ENCODE results near the gene PGAP2. TPM values are rescaled to one million over a fixed set of nuclear protein-coding genes. Genes with fewer than 3 reads are reported as not detected.
"Not testable (repeated sequence)": the region's sequence is repeated elsewhere in the genome, so short reads cannot be mapped to it uniquely, and the experiment has no call there.

The PGAP2 gene
- total RNA-seq (10 to 100 TPM; 22.5 to 28.2 (median 24.6) TPM), total RNA-seq (8.1 to 24.8 (median 15.0) reads per million in 29 experiments)
- total RNA-seq (2013): 12.2 TPM

- Histone ChIP-seq H3K4me3 (ENCODE audit: control insufficient read depth in 1 of 2, extremely low read depth in 1 of 2, low read length in 1 of 2) (peak within 1 kb of the TSS; percentile 86 to 89), H3K36me3 (ENCODE audit: control insufficient read depth in 2 of 2, extremely low read depth in 1 of 2, insufficient read depth in 1 of 2, low read length in 1 of 2) (no peaks in the 10 kb centered on the region), H3K27ac (ENCODE audit: low read length) (peak within 1 kb of the TSS; percentile 56), H3K9me3 (no peaks in the 10 kb centered on the region), H3K27me3 (replicated peaks in 1 of 2; ENCODE audit: control insufficient read depth in 2 of 2, extremely low read depth in 1 of 2, insufficient read depth in 2 of 2, low read length in 1 of 2) (no peaks in the 10 kb centered on the region), H3K4me1 (ENCODE audit: control insufficient read depth in 1 of 2, extremely low read depth in 1 of 2, insufficient read depth in 2 of 2, low read length in 2 of 2) (peaks cover 0 to 16% of the 10 kb centered on the region in 2 experiments)
- no peaks in the 10 kb centered on the region for H3K27me3 Mint-ChIP-seq
- peak within 1 kb of the TSS; percentile 91 to 93 for H3K27ac Mint-ChIP-seq
- ChIA-PET CTCF (interaction anchor here (0.6 to 3.6 kb wide), 20 partner anchors 10 to 1892 kb away, joined by 3 to 25 read pairs (median 5); partner anchors contain the start of gene RHOG (in 1 of the 2)), POLR2A (interaction anchor here (0.6 to 0.9 kb wide), 4 partner anchors 10 to 33 kb away, joined by 3 to 7 read pairs (median 5); partner anchors contain the start of gene NUP98 (in 1 of the 2))
- peak within 1 kb of the TSS; percentile 94 to 99 (median 98) for H3K4me3 Mint-ChIP-seq
- ATAC-seq (replicated peaks in 1 of 4) (peak; percentile 76 to 81 (median 77)), DNase-seq (peak; percentile 20 to 74 (median 42))
- peaks cover 16 to 20% (median 17%) of the 10 kb centered on the region in 3 donors for H3K4me1 Mint-ChIP-seq
- H3K9me3 Mint-ChIP-seq: no peaks in the 10 kb centered on the region
- H3K36me3 Mint-ChIP-seq: no peaks in the 10 kb centered on the region
- WGBS (ENCODE audit: insufficient coverage): 2% methylated on average over 50 of the region's 55 CpGs
Observed at GRCh38 chr11:3807909-3808860, at the start of gene PGAP2. PGAP2 (plus strand) TSS chr11:3808560; CDS start chr11:3811260, 2,700 bp downstream.

- CTCF ChIA-PET: no interaction called here
- H3K36me3 Mint-ChIP-seq: peaks cover 55% of the 10 kb centered on the region
Observed at GRCh38 chr11:3764266-3764665, 44.1 kb upstream of the PGAP2 start.

GRCh38 chr11:3766836-3767235, 41.5 kb upstream of the PGAP2 start:
- CTCF ChIA-PET; H3K27ac ChIP-seq (ENCODE audit: low read length); H3K9me3 Mint-ChIP-seq; ATAC-seq (replicated peaks in 1 of 4); H3K4me1 ChIP-seq (ENCODE audit: control insufficient read depth in 1 of 2, extremely low read depth in 1 of 2, insufficient read depth in 2 of 2, low read length in 2 of 2); H3K9me3 ChIP-seq; DNase-seq; H3K4me3 Mint-ChIP-seq; POLR2A ChIA-PET; H3K27me3 ChIP-seq (replicated peaks in 1 of 2; ENCODE audit: control insufficient read depth in 2 of 2, extremely low read depth in 1 of 2, insufficient read depth in 2 of 2, low read length in 1 of 2); H3K27me3 Mint-ChIP-seq; H3K4me1 Mint-ChIP-seq; H3K27ac Mint-ChIP-seq; H3K4me3 ChIP-seq (ENCODE audit: control insufficient read depth in 1 of 2, extremely low read depth in 1 of 2, low read length in 1 of 2): not testable (repeated sequence)
- 100% methylated on average over 8 of the region's 9 CpGs for WGBS (ENCODE audit: insufficient coverage)
- H3K36me3 ChIP-seq (ENCODE audit: control insufficient read depth in 2 of 2, extremely low read depth in 1 of 2, insufficient read depth in 1 of 2, low read length in 1 of 2): peaks cover 16 to 91% of the 10 kb centered on the region in 2 donors
- H3K36me3 Mint-ChIP-seq: peaks cover 57% of the 10 kb centered on the region

More at GRCh38 chr11:3764266-3764665, 44.1 kb upstream of the PGAP2 start:
- Mint-ChIP-seq H3K4me1 (no peaks in the 10 kb centered on the region), H3K27me3 (no peaks in the 10 kb centered on the region), H3K9me3 (no peaks in the 10 kb centered on the region), H3K4me3 (no peak overlapping the region), H3K27ac (no peak overlapping the region)
- no peak overlapping the region for H3K4me3 ChIP-seq (ENCODE audit: control insufficient read depth in 1 of 2, extremely low read depth in 1 of 2, low read length in 1 of 2)
- no peak overlapping the region for H3K27ac ChIP-seq (ENCODE audit: low read length)
- peaks cover 12 to 89% of the 10 kb centered on the region in 2 donors for H3K36me3 ChIP-seq (ENCODE audit: control insufficient read depth in 2 of 2, extremely low read depth in 1 of 2, insufficient read depth in 1 of 2, low read length in 1 of 2)
- no peaks in the 10 kb centered on the region for H3K9me3 ChIP-seq
- no peaks in the 10 kb centered on the region for H3K4me1 ChIP-seq (ENCODE audit: control insufficient read depth in 1 of 2, extremely low read depth in 1 of 2, insufficient read depth in 2 of 2, low read length in 2 of 2)
- H3K27me3 ChIP-seq (replicated peaks in 1 of 2; ENCODE audit: control insufficient read depth in 2 of 2, extremely low read depth in 1 of 2, insufficient read depth in 2 of 2, low read length in 1 of 2): no peaks in the 10 kb centered on the region
- DNase-seq: no peak
- 93% methylated on average over 2 of the region's 4 CpGs for WGBS (ENCODE audit: insufficient coverage)
- no peak for ATAC-seq (replicated peaks in 1 of 4)
- POLR2A ChIA-PET: no interaction called here

GRCh38 chr11:3767536-3767935, 40.8 kb upstream of the PGAP2 start:
- H3K9me3 Mint-ChIP-seq: no peaks in the 10 kb centered on the region
- no peak for ATAC-seq (replicated peaks in 1 of 4)
- ChIA-PET CTCF (interaction anchor here in 1 of 2 donors (0.6 kb wide), 1 partner anchor 191 kb away, joined by 6 read pairs; no protein-coding TSS in a partner anchor), POLR2A (interaction anchor here in 1 of 2 donors (1.2 kb wide), 1 partner anchor 29 kb away, joined by 4 read pairs; no protein-coding TSS in a partner anchor)
- no peaks in the 10 kb centered on the region for H3K27me3 Mint-ChIP-seq
- Histone ChIP-seq H3K9me3 (no peaks in the 10 kb centered on the region), H3K27ac (ENCODE audit: low read length) (no peak overlapping the region), H3K4me1 (ENCODE audit: control insufficient read depth in 1 of 2, extremely low read depth in 1 of 2, insufficient read depth in 2 of 2, low read length in 2 of 2) (no peaks in the 10 kb centered on the region), H3K4me3 (ENCODE audit: control insufficient read depth in 1 of 2, extremely low read depth in 1 of 2, low read length in 1 of 2) (no peak overlapping the region), H3K27me3 (replicated peaks in 1 of 2; ENCODE audit: control insufficient read depth in 2 of 2, extremely low read depth in 1 of 2, insufficient read depth in 2 of 2, low read length in 1 of 2) (no peaks in the 10 kb centered on the region), H3K36me3 (ENCODE audit: control insufficient read depth in 2 of 2, extremely low read depth in 1 of 2, insufficient read depth in 1 of 2, low read length in 1 of 2) (peaks cover 18 to 92% of the 10 kb centered on the region in 2 donors)
- H3K36me3 Mint-ChIP-seq: peaks cover 60% of the 10 kb centered on the region
- no peak overlapping the region for H3K4me3 Mint-ChIP-seq
- WGBS (ENCODE audit: insufficient coverage): no CpG with 5 or more reads among the region's 3 CpGs
- DNase-seq: no peak
- no peaks in the 10 kb centered on the region for H3K4me1 Mint-ChIP-seq
- no peak overlapping the region for H3K27ac Mint-ChIP-seq

- Mint-ChIP-seq H3K27me3 (no peaks in the 10 kb centered on the region), H3K9me3 (no peaks in the 10 kb centered on the region), H3K36me3 (peaks cover 52% of the 10 kb centered on the region), H3K4me3 (no peak overlapping the region), H3K4me1 (peaks cover 0 to 1% (median 0%) of the 10 kb centered on the region in 3 donors), H3K27ac (no peak overlapping the region)
- no peak for DNase-seq
- ChIA-PET POLR2A (interaction anchor here in 1 of 2 donors (0.6 to 0.7 kb wide), 2 partner anchors 27 to 91 kb away, joined by 3 to 4 read pairs; no protein-coding TSS in a partner anchor), CTCF (interaction anchor here (0.6 to 1.6 kb wide), 4 partner anchors 8 to 300 kb away, joined by 3 to 6 read pairs (median 5); no protein-coding TSS in a partner anchor)
- WGBS (ENCODE audit: insufficient coverage): 100% methylated on average over 2 of the region's 4 CpGs
- ATAC-seq (replicated peaks in 1 of 4): no peak
- Histone ChIP-seq H3K9me3 (no peaks in the 10 kb centered on the region), H3K4me3 (ENCODE audit: control insufficient read depth in 1 of 2, extremely low read depth in 1 of 2, low read length in 1 of 2) (no peak overlapping the region), H3K36me3 (ENCODE audit: control insufficient read depth in 2 of 2, extremely low read depth in 1 of 2, insufficient read depth in 1 of 2, low read length in 1 of 2) (peaks cover 18 to 86% of the 10 kb centered on the region in 2 donors), H3K4me1 (ENCODE audit: control insufficient read depth in 1 of 2, extremely low read depth in 1 of 2, insufficient read depth in 2 of 2, low read length in 2 of 2) (no peaks in the 10 kb centered on the region), H3K27me3 (replicated peaks in 1 of 2; ENCODE audit: control insufficient read depth in 2 of 2, extremely low read depth in 1 of 2, insufficient read depth in 2 of 2, low read length in 1 of 2) (no peaks in the 10 kb centered on the region), H3K27ac (ENCODE audit: low read length) (no peak overlapping the region)
Observed at GRCh38 chr11:3773180-3773579, 35.2 kb upstream of the PGAP2 start.

GRCh38 chr11:3775736-3776406, 32.5 kb upstream of the PGAP2 start:
- H3K4me3 Mint-ChIP-seq: no peak overlapping the region
- DNase-seq (no peak), ATAC-seq (replicated peaks in 1 of 4) (no peak)
- H3K36me3 ChIP-seq (ENCODE audit: control insufficient read depth in 2 of 2, extremely low read depth in 1 of 2, insufficient read depth in 1 of 2, low read length in 1 of 2): peaks cover 12 to 80% of the 10 kb centered on the region in 2 donors
- ChIA-PET CTCF (interaction anchor here in 1 of 2 donors (0.6 to 0.7 kb wide), 2 partner anchors 284 to 298 kb away, joined by 3 read pairs; no protein-coding TSS in a partner anchor), POLR2A (interaction anchor here in 1 of 2 donors (0.7 kb wide), 1 partner anchor 36 kb away, joined by 3 read pairs; no protein-coding TSS in a partner anchor)
- WGBS (ENCODE audit: insufficient coverage): no CpG with 5 or more reads among the region's 7 CpGs
- H3K27ac ChIP-seq (ENCODE audit: low read length): no peak overlapping the region
- H3K4me3 ChIP-seq (ENCODE audit: control insufficient read depth in 1 of 2, extremely low read depth in 1 of 2, low read length in 1 of 2): no peak overlapping the region
- peaks cover 45% of the 10 kb centered on the region for H3K36me3 Mint-ChIP-seq
- no peaks in the 10 kb centered on the region for H3K27me3 ChIP-seq (replicated peaks in 1 of 2; ENCODE audit: control insufficient read depth in 2 of 2, extremely low read depth in 1 of 2, insufficient read depth in 2 of 2, low read length in 1 of 2)
- no peaks in the 10 kb centered on the region for H3K9me3 ChIP-seq
- H3K4me1 Mint-ChIP-seq: peaks cover 2 to 8% (median 3%) of the 10 kb centered on the region in 3 donors
- no peak overlapping the region for H3K27ac Mint-ChIP-seq
- H3K9me3 Mint-ChIP-seq: no peaks in the 10 kb centered on the region
- no peaks in the 10 kb centered on the region for H3K27me3 Mint-ChIP-seq
- peaks cover 0 to 2% of the 10 kb centered on the region in 2 experiments for H3K4me1 ChIP-seq (ENCODE audit: control insufficient read depth in 1 of 2, extremely low read depth in 1 of 2, insufficient read depth in 2 of 2, low read length in 2 of 2)
